Epithelial cell of esophagus (primary cell): ENCODE data around the gene AP1S3.

Experiments used
- DNase-seq: peaks from one replicate; pipeline ENCODE4 v3.0.0; 2010; ENCODE audit warnings: low read depth
- H3K4me3 ChIP-seq: 2 replicates; pipeline ENCODE4 v1.5.1; 2011; ENCODE audit warnings: mild to moderate bottlenecking, low read length, control low read depth
- TF ChIP-seq, protein P1 (sequence below): IDR thresholded peaks from 2 replicates; pipeline ENCODE4 v1.5.1; 2011; ENCODE audit warnings: low read depth, mild to moderate bottlenecking, low read length, control low read depth, inconsistent platforms; ENCODE audit not compliant: insufficient read depth; ENCODE audit errors: missing control alignments

Gene AP1S3

DNA sequence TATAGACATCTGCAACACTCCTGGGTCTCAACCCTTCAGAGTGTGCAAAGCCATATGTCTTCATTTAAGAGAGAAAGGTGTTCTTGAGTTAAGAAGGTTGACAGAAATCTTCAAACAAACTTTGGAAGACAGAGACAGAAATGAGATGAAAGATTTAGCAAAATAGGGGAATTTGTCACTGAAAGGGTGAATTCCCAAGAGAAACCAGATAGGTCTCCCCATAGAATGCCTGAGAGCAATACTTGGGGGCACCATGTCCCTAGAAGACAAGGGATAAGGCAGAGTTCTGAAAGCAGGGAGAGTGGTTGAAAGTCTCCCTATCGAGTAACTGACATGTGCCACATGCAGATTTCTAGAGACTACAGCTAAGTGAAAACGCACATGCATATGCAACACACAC is 50.0 kb downstream of the AP1S3 start:
- DNase-seq, result no peak
- no peak overlapping the region for H3K4me3 ChIP-seq
- TF ChIP-seq, protein P1, sequence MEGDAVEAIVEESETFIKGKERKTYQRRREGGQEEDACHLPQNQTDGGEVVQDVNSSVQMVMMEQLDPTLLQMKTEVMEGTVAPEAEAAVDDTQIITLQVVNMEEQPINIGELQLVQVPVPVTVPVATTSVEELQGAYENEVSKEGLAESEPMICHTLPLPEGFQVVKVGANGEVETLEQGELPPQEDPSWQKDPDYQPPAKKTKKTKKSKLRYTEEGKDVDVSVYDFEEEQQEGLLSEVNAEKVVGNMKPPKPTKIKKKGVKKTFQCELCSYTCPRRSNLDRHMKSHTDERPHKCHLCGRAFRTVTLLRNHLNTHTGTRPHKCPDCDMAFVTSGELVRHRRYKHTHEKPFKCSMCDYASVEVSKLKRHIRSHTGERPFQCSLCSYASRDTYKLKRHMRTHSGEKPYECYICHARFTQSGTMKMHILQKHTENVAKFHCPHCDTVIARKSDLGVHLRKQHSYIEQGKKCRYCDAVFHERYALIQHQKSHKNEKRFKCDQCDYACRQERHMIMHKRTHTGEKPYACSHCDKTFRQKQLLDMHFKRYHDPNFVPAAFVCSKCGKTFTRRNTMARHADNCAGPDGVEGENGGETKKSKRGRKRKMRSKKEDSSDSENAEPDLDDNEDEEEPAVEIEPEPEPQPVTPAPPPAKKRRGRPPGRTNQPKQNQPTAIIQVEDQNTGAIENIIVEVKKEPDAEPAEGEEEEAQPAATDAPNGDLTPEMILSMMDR, result no peak

DNA sequence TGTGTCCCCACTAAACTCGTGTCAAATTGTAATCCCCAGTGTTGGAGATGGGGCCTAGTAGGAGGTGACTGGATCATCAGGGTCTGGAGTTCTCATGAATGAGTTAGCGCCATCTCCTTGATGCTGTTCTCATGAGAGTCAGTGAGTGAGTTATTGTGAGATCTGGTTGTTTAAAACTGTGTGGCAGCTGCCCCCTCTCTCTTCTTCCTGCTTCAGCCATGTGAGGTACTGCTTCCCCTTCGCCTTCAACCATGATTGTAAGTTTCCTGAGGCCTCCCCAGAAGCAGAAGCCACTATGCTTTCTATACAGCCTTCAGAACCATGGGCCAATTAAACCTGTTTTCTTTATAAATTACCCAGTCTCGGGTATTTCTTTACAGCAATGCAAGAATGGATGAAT is 50.4 kb downstream of the AP1S3 start:
- TF ChIP-seq, protein P1, result no peak
- no peak for DNase-seq
- no peak overlapping the region for H3K4me3 ChIP-seq

DNA sequence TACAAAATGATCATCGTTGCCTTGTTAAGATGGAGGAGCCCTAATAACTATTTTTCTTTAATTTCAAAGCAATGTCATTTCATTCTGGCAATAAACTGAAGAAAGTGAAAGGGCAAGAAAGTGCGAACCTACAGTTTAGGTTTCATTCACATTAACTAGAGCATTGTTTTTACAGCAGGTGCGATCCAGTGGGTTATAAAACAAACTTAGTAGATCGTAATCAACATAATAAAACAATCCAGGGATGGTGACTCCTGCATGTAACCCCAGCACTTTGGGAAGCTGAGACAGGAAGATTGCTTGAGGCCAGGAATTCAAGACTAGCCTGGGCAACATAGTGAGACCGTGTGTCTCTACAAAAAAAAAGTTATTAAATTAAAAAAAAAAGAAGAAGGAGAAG is 51.1 kb downstream of the AP1S3 start:
- DNase-seq, result no peak
- TF ChIP-seq, protein P1, result no peak
- no peak overlapping the region for H3K4me3 ChIP-seq

DNA sequence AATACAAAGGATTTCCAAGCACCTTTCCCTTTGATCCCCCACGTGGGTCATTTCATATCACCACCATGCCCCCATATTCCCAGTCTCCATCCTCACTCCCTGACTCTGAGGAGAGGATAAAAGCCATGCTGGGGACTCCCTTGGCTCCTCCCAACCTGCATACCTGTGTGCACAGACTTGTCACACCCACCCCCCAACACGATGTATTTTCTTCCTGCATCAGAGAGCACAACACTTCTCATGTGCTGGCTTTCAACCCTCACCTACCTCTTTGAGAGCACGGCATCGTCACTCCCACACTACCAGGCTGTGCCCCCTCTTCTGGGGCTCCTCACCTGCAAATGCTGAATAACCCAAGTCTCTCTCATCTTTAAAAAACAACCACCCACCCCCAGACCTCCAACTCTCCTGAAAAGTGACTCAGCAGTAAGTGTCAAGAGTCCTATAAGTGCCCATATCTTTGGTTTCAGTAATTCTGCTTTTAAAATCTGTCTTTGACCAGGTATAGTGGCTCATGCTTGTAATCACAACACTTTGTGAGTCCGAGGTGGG is 53.1 kb downstream of the AP1S3 start:
- TF ChIP-seq, protein P1, result no peak
- H3K4me3 ChIP-seq, result no peak overlapping the region
- DNase-seq, result no peak

DNA sequence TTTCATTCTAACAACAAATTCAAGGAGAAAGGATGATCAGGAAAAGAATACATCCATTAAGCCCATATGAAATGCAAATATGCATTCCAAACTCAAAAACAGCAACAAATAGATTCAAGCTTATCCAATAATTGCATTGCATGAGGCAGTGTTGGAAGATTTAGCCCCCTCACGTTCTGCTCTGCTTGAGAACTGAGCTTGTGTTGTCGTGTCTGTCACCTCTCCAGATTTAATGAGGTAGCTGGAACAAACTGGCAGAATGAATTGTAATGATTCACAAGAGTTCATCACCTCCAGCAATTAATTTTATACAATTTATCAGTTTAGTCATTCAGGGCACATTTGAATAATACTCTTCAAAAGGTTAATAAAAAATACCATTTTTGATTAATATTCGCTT is 54.8 kb downstream of the AP1S3 start:
- no peak for DNase-seq
- TF ChIP-seq, protein P1, result no peak
- no peak overlapping the region for H3K4me3 ChIP-seq

DNA sequence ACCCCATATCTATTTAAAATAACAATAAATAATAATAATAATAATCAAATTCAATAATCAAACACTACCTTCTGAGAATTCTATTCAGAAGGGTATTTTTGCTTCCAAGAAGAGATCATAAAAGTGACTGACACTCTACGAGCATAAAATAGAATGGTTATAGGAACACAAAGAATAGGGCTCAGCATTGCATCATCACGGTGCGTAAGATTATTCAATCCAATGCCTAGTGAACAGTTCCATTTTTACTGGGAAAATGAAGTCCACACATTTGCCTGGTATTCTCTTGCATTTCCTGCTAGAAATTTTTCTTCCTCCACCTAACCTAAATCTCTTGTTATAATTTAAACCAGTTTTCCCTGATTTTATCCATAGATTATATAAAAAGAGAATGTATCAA is 55.8 kb downstream of the AP1S3 start:
- DNase-seq, result no peak
- TF ChIP-seq, protein P1, result no peak
- H3K4me3 ChIP-seq, result no peak overlapping the region

DNA sequence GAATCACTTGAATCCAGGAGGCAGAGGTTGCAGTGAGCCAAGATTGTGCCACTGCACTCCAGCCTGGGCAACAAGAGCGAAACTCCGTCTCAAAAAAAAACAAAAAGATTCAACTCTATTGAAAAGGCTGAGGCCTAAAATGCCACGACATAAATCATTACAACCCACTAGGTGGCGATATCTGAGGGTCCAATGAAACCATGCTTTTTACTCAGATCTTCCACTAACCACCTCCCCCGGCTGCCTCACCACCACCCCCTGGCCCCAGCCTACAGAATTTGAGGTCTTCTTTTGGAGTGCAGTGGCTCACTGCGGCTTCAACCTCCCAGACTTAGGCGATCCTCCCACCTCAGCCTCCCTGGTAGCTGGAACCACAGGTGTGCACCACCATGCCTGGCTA is 57.5 kb downstream of the AP1S3 start:
- TF ChIP-seq, protein P1, result no peak
- DNase-seq, result peak; percentile 53
- H3K4me3 ChIP-seq, result no peak overlapping the region
